GM21529 (cell line): ENCODE measurements around the gene KCNJ14.
"Not testable (repeated sequence)": the region's sequence is repeated elsewhere in the genome, so short reads cannot be mapped to it uniquely, and the experiment has no call there.

Source experiments
- ATAC-seq: cut with Tn5 transposase; IDR thresholded peaks from one replicate; pipeline ENCODE4 v1.9.1; 2021; ENCODE audit not compliant: unreplicated experiment

KCNJ14 gene

DNA sequence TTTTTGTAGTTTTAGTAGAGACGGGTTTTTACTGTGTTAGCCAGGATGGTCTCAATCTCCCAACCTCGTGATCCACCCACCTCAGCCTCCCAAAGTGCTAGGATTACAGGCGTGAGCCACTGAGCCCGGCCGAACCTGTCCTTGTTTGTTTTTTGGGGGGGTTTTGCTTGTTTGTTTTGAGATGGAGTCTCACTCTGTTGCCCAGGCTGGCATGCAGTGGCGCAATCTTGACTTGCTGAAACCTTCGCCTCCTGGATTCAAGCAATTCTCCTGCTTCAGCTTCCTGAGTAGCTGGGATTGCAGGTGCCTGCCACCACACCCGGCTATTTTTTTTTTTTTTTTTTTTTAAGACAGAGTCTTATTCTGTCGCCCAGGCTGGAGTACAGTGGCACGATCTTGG lies 31.3 kb downstream of the KCNJ14 start:
- not testable (repeated sequence) for ATAC-seq

- ATAC-seq = no peak
Measured at GRCh38 chr19:48487544-48487943, 32.2 kb downstream of the KCNJ14 start.

GRCh38 chr19:48487948-48488347 lies 32.6 kb downstream of the KCNJ14 start:
- ATAC-seq = no peak

GRCh38 chr19:48488478-48488877 lies 33.1 kb downstream of the KCNJ14 start:
- ATAC-seq = not testable (repeated sequence)

- no peak for ATAC-seq
Measured at GRCh38 chr19:48489608-48490216, 34.3 kb downstream of the KCNJ14 start.

GRCh38 chr19:48490981-48491792 lies 35.8 kb downstream of the KCNJ14 start:
- ATAC-seq = no peak

DNA sequence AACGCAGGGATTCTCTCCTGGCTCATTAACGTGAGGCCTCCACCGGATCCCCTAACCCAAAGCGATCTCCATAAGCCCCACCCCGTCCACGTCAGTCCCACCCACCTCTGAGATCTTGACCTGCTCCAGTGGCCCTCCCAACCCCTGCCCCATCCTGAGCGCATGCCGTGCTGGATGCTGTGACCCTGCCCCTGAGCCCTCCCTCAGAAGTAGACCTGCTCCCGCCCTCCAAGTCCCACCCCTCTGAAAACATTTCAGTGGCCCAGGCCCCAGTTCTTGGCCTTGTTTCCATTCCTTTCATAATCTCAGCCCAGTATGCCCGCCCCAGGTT lies 36.4 kb downstream of the KCNJ14 start:
- no peak for ATAC-seq

- peak; percentile 64 for ATAC-seq
Measured at GRCh38 chr19:48492925-48493717, 37.7 kb downstream of the KCNJ14 start.

DNA sequence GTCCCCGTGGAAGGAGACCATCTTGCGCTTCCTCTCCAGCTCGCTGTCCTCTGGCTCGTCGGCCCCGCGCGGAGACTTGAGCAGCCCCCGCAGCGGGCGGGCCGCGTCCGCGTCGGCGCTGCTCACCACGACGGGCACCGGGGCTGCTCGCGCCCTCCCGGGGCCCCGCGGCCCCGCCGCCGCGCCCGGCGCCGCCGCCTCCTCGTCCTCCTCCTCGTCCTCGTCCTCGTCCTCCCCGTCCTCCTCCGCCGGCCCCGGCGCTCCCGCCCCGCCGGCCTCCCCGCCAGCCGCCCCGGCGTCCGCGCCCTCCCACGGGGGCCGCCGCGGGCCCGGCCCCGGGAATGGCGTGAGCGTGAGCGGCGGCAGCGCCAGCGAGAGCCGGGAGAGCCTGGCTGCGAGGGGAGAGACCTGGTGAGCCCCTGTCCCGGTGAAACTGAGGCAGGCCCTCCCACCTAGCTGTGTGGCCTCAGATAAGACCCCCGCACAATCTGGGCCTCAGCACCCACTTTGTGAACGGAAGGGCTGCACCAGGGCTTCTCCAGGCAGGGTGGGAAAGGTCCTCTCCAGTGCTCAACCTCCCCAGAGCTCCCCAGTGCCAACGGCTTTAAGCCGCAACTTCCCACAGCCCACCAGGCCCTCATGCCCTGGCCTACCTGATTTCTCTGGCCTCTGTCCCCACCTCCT lies 38.5 kb downstream of the KCNJ14 start:
- ATAC-seq = peak; percentile 9

GRCh38 chr19:48495396-48495795 lies 40.0 kb downstream of the KCNJ14 start:
- no peak for ATAC-seq

GRCh38 chr19:48496959-48497727 lies 41.8 kb downstream of the KCNJ14 start:
- ATAC-seq = no peak

DNA sequence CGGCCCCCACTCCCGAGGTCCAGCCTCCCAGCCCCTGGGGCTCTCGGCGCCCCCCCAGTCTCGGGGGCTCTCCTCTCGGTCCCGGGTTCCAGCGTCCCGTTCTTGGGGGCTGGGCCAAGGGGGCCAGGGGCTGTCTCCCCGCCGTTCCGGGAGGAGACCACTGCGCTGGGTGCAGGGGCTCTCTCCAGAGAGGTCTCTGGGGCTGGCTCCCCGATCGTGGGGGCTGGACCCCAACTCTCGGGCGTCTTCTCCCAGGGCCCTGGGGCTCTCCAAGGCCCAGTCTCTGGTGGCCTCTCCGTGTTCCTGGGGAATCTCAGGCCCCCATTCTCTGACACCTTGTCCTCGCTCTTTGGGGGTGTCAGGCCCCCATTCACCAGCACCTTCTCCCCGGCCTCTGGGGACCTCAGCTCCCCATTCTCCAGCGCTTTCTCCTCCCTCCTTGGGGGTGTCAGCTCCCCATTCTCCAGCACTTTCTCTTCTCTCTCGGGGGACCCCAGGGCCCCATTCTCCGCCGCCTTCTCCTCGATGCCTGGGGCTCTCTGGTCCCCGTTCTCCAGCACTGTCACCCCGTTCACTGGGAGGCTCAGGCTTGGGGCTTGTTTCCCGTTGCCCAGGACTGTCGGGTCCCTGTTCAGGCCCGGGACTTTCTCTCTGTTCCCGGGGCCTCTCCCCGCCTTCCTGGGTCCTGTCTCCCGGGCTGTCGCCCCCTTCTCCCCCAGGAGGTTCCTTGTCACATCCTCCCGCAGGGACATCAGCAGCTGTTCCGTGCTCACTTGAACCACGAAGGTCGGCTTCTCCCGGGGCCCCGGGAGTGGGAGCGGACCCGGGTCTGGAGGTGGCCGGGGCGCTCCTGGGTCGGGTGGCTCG lies 42.6 kb downstream of the KCNJ14 start:
- no peak for ATAC-seq

DNA sequence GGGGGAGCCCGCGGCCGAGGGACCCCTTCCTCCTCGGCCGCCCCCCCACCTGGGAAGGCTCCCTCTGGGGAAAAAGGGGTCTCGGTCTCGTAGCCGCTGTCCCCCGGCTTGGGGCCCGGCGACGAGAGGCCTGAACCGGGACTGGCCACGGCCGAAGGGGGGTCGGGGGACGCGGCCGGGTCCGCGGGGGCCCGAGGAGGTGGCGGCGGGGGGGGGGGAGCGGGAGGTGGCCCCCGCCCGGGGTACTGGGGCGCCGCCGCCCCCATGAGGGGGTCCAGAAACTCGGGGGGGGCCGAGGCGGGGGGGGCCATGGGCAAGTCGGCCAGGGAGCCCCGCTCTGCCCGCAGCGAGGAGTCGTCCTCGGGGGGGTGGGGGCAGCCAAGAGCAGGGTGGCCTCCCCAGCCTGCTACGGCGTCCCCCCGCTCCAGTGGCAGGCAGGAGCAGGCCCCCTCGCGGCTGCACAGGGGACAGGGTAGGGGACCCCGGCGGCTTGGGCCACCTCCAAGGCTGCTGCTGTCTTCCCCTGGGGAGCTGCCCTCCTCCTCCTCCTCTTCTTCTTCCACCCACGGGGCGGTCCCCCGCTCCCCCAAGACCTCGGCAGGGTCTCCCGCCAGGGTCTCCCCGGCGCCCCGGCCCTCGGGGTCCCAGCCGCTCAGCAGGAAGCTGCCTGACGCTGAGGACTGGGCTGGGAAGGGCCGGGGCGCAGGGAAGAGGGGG lies 43.4 kb downstream of the KCNJ14 start:
- no peak for ATAC-seq

GRCh38 chr19:48499316-48500090 lies 44.1 kb downstream of the KCNJ14 start:
- no peak for ATAC-seq

GRCh38 chr19:48500830-48501493 lies 45.6 kb downstream of the KCNJ14 start:
- ATAC-seq = no peak

DNA sequence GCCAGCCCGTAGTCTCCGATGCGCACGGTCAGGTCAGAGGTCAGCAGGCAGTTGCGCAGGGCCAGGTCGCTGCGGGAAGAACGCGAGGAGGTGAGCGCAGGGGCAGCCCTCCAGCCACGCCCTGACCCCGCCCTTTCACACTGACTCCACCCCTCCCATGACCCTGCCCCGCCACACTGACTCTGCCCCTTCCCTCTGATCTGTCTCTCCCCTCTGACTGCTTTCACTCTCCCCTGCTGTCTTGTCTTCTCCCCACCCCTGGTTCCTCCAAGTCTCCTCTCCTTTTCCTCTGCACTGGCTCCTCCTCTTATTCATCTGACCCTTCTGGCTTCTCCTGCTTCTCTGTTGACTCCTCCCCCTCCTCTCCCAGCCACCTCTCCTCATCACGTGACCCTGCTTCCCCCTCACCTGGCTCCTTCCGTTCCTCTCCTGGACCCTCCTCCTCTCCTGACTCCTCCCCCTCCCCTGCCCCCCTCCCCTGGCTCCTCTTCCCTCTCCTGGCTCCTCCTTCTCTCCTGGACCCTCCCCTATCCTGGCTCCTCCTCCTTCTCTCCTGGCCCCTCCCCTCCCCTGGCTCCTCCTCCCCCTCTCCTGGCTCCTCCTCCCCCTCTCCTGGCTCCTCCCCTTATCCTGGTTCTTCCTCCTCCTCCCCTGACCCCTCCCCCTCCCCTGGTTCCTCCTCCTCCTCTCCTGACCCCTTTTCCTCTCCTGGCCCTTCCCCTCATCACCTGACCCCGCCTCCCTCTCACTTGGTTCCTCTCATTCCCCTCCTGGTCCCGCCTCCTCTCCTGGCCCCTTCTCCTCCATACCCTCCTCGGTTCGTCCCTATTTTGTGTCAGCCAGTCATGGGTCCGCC lies 46.3 kb downstream of the KCNJ14 start:
- ATAC-seq = peak; percentile 34
